GM12874 (cell line): ENCODE data around the gene KLF3.

Experiments used
- TF ChIP-seq, protein P1 (sequence below): IDR thresholded peaks from 2 replicates; pipeline ENCODE4 v1.5.1; 2011; ENCODE audit warnings: low read depth, mild to moderate bottlenecking, control low read depth, low read length, moderate library complexity; ENCODE audit not compliant: insufficient read depth

KLF3 gene

DNA sequence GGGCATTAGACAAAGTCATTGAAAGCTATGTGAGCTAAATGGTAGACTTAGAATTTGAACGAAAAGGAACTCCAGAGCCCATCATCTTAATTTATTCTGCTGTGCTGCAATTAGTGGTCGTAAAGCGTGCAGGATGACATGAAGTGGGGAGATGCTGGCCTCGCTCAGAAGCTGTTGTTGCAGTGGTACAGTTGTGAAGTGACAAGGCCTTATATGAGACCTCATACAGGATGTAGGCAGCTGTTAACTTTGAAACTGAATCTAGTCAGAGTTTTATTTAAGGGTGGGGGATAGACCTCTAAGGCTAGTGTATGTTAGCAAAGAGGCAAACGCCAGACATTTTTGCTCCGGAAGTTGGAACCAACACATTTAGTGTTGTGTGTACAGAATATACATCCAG, 13.4 kb downstream of the KLF3 start:
- TF ChIP-seq, protein P1, sequence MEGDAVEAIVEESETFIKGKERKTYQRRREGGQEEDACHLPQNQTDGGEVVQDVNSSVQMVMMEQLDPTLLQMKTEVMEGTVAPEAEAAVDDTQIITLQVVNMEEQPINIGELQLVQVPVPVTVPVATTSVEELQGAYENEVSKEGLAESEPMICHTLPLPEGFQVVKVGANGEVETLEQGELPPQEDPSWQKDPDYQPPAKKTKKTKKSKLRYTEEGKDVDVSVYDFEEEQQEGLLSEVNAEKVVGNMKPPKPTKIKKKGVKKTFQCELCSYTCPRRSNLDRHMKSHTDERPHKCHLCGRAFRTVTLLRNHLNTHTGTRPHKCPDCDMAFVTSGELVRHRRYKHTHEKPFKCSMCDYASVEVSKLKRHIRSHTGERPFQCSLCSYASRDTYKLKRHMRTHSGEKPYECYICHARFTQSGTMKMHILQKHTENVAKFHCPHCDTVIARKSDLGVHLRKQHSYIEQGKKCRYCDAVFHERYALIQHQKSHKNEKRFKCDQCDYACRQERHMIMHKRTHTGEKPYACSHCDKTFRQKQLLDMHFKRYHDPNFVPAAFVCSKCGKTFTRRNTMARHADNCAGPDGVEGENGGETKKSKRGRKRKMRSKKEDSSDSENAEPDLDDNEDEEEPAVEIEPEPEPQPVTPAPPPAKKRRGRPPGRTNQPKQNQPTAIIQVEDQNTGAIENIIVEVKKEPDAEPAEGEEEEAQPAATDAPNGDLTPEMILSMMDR = no peak

DNA sequence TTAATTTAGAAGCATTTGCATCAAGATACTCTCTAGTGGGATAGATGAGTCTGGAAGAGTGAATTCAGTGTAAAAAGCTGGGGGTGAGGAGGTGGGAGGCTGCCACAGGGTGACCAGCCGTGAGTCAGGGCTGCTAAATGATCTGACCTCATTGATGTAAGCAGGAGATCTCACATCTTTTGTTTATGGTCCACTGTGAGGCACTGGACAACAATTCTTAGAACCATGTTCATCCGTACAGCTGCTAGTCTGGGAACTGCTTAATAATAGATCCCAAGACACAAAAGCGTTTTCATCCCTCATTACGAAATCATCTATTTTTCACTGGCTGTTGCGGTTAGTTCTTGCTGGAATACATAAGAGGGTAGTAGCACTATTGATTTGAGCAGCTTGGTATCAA, 14.1 kb downstream of the KLF3 start:
- TF ChIP-seq, protein P1 = no peak

DNA sequence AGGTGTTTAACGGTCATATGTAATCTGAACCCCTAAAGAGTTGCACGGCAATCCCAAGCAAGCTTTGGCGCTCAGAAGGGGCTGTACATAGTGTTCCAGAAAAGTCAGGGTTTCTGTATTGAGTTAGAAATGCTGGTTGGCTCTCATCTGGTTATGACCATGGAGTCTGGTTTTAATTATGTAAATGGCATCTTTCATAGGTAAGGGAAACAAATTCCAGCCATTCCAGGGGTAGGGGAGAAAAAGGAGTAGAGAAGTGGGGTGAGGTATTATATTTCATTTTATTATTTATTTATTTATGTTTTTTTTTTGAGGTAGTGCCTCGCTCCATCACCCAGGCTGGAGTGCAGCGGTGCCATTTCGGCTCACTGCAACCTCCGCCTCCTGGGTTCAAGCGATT, 15.9 kb downstream of the KLF3 start:
- TF ChIP-seq, protein P1 = no peak

DNA sequence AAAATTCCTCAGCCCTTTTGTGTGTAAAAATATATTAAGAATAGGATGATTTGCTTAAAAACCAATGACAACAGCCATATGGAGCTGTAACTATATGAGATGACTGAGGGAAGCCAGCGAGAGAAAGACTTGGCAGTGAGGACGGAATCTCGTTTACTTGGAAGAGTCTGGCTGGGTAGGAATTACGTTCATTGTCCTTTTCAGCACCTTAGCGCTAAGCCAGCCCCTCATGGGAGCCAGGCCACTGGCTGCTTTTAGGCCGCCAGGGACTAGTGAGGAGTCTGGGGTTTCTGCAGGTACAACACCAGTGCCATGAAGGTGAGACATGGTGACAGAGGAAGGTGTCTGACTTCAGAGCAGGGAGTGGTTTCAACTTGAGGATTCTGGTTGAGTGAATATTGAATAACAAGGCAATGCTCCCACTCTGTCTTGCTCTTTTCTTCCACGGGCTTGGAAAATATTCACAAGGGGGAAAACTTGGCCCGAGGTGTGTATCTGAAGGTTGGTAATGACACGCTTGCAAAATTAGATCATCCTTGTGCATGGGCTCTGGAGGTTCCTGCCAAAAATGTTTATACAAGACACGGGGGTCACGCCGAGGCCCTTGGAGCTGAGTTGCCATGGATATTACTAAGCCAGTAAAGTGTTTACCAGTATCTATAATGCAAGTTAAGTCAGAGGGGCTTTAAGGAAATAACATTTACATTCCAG, 17.4 kb downstream of the KLF3 start:
- TF ChIP-seq, protein P1 = no peak

DNA sequence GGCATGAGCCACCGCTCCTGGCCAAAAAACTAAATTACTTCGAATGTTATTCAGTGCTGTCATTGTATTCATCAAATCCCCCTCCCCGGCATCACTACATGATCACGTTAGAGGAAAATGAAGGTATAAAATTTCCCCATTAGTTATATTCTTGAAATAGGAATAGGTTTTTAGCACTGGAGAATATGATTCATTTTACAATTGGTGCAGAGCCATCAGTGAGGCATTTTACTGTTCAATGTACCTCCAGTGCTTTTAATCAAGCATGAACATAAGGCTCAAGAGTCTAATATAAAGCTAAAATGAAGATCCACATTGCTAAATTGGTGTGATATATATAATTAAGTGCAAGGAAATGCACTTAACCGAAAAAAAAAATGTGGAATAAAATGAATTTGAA, 18.3 kb downstream of the KLF3 start:
- TF ChIP-seq, protein P1 = no peak

DNA sequence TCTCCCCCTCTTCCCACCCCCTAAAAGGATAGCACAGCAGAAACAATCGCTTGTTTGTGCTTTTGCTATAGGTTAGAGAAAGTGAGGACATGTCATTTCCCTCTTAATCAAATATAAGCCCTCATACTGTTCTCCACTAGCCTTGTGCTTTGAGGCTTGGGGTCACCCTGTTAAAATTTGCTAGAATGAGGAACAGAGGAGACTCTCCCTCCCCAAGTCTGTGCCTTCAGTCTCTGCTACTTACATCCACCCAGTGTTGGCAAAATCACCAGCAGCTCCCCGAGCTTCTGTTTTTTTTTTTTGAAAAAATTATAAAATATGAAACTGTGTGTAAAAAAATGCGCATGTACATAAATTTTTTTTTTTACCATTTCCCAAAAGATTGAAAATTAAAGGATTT, 19.3 kb downstream of the KLF3 start:
- TF ChIP-seq, protein P1 = no peak

DNA sequence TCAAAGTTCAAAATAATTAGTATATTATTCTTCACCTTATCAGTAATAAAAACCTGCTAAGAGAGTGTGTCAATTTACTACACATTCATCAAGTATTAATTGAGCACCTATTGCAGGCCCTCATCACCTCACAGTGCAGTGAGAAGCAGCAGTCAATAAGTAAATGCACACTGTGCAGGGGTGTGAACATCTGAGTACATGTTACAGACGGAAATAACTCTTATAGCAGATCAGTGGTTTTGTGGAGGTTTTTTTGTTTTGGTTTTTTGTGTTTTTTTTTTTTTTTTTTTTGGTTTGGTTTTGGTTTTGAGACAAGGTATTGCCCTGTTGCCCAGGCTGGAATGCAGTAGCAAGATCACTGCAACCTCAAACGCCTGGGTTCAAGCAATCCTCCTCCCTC, 20.3 kb downstream of the KLF3 start:
- TF ChIP-seq, protein P1 = no peak
